ENCODE measurements around the gene FGF9. TPM values are rescaled to one million over a fixed set of nuclear protein-coding genes. Genes with fewer than 3 reads are reported as not detected.

FGF9 gene
- total and polyA plus RNA-seq, 4 donors = 0.05 to 1.7 (median 1.3) TPM

DNA sequence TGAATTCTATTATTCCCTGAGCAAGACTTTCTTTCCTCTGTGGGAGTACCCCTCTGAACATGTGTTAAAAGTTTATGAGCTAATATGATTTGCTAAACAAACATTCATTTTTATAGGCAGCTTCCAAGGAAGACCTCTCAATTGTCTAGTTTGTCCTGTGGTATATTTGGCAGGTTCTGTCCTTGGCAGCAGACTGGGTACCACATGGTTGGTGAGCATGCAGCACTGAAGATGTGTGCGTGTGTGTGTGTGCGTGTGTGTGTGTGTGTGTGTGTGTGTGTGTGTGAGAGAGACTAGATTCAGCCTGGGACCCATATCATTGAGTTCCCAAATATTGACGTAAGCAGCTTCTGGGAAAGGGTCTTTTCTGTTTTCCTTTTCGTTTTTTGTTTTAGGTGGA is 24.0 kb downstream of the FGF9 start:
- H3K27ac ChIP-seq (ENCODE audit: low read depth in 1 of 2, low read length in 1 of 2) = no peak overlapping the region
- no peaks in the 10 kb centered on the region for H3K36me3 ChIP-seq (ENCODE audit: control insufficient read depth in 4 of 4, insufficient read depth in 4 of 4, low read length in 4 of 4)
- no peak overlapping the region for H3K4me3 ChIP-seq
- TF ChIP-seq, protein P1, sequence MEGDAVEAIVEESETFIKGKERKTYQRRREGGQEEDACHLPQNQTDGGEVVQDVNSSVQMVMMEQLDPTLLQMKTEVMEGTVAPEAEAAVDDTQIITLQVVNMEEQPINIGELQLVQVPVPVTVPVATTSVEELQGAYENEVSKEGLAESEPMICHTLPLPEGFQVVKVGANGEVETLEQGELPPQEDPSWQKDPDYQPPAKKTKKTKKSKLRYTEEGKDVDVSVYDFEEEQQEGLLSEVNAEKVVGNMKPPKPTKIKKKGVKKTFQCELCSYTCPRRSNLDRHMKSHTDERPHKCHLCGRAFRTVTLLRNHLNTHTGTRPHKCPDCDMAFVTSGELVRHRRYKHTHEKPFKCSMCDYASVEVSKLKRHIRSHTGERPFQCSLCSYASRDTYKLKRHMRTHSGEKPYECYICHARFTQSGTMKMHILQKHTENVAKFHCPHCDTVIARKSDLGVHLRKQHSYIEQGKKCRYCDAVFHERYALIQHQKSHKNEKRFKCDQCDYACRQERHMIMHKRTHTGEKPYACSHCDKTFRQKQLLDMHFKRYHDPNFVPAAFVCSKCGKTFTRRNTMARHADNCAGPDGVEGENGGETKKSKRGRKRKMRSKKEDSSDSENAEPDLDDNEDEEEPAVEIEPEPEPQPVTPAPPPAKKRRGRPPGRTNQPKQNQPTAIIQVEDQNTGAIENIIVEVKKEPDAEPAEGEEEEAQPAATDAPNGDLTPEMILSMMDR (IDR thresholded peaks at IDR 0.05; ENCODE audit: control extremely low read depth, extremely low read depth) = no peak
- ATAC-seq (ENCODE audit: insufficient read depth, low FRiP score) (no peak), DNase-seq (no peak)
- WGBS, 2 donors = 76 to 88% methylated on average over 4 of the region's 4 CpGs
- H3K9me3 ChIP-seq (ENCODE audit: control insufficient read depth in 4 of 4, insufficient read depth in 3 of 4, low read length in 3 of 4) = no peaks in the 10 kb centered on the region
- H3K27me3 ChIP-seq (ENCODE audit: control insufficient read depth in 3 of 3, insufficient read depth in 3 of 3, low read length in 2 of 3) = no peaks in the 10 kb centered on the region
- H3K4me1 ChIP-seq (ENCODE audit: control insufficient read depth in 5 of 5, insufficient read depth in 5 of 5, low read length in 5 of 5) = peaks cover 3 to 25% (median 10%) of the 10 kb centered on the region in 5 donors
- H3K9ac ChIP-seq (ENCODE audit: insufficient read depth in 1 of 2, low read length in 2 of 2) = no peak overlapping the region

DNA sequence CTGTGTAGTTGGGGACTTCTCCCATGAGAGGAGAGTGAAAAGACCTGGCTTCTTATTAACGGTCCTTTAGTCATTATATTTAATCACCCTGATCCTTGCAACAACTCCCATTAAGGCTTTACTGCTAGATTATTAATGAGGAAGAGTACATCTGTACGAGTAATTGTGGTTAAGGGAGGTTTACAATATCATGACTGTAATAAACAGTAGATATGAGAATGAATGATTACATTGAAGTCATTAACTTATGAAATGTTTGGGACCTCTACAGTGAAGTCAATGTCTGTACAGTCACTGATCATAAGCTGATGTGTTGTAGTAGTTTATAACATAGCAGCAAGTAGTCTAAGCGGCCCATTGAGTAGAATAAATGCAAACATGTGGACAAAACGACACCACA is 24.7 kb downstream of the FGF9 start:
- no peaks in the 10 kb centered on the region for H3K9me3 ChIP-seq (ENCODE audit: control insufficient read depth in 4 of 4, insufficient read depth in 3 of 4, low read length in 3 of 4)
- ATAC-seq (ENCODE audit: insufficient read depth, low FRiP score) (no peak), DNase-seq (no peak)
- TF ChIP-seq, protein P1 (IDR thresholded peaks at IDR 0.05; ENCODE audit: control extremely low read depth, extremely low read depth) = no peak
- 75 to 80% methylated on average over 4 of the region's 4 CpGs for WGBS, 2 donors
- H3K27me3 ChIP-seq (ENCODE audit: control insufficient read depth in 3 of 3, insufficient read depth in 3 of 3, low read length in 2 of 3) = no peaks in the 10 kb centered on the region
- no peak overlapping the region for H3K27ac ChIP-seq (ENCODE audit: low read depth in 1 of 2, low read length in 1 of 2)
- H3K36me3 ChIP-seq (ENCODE audit: control insufficient read depth in 4 of 4, insufficient read depth in 4 of 4, low read length in 4 of 4) = no peaks in the 10 kb centered on the region
- H3K4me1 ChIP-seq (ENCODE audit: control insufficient read depth in 5 of 5, insufficient read depth in 5 of 5, low read length in 5 of 5) = peaks cover 3 to 25% (median 10%) of the 10 kb centered on the region in 5 donors
- no peak overlapping the region for H3K9ac ChIP-seq (ENCODE audit: insufficient read depth in 1 of 2, low read length in 2 of 2)
- no peak overlapping the region for H3K4me3 ChIP-seq

DNA sequence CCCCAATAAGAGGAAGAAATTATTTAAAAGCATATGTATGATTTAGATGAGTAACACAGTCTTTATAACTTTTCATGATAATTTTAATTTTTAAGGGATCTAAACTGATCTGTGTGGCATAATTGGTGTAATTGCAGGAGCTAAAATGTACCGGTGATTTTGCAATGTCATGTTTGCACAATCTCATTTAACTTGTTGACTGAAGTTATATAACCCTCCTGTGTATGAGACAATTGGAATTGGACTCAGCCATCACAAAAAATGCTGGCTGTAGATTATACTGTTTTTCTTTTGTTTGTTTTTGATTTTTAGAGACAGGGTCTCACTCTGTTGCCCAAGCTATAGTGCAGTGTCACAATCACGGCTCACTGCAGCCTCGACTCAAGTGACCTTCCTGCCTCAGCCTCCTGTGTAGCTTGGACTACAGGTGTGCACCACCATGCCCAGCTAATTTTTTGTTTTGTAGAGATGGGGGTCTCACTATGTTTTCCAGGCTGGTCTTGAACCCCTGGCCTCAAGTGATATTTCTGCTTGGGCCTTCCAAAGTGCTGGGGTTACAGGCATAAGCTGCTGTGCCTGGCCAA is 26.1 kb downstream of the FGF9 start:
- no peak for ATAC-seq (ENCODE audit: insufficient read depth, low FRiP score)
- no peaks in the 10 kb centered on the region for H3K36me3 ChIP-seq (ENCODE audit: control insufficient read depth in 4 of 4, insufficient read depth in 4 of 4, low read length in 4 of 4)

More for the DNA sequence above, 26.1 kb downstream of the FGF9 start:
- peak in 1 of 3 donors; percentile 34 for DNase-seq
- TF ChIP-seq, protein P1 (IDR thresholded peaks at IDR 0.05; ENCODE audit: control extremely low read depth, extremely low read depth) = no peak
- no peak overlapping the region for H3K27ac ChIP-seq (ENCODE audit: low read depth in 1 of 2, low read length in 1 of 2)
- no peak overlapping the region for H3K4me3 ChIP-seq
- H3K9me3 ChIP-seq (ENCODE audit: control insufficient read depth in 4 of 4, insufficient read depth in 3 of 4, low read length in 3 of 4) = no peaks in the 10 kb centered on the region
- peaks cover 3 to 13% (median 7%) of the 10 kb centered on the region in 5 donors for H3K4me1 ChIP-seq (ENCODE audit: control insufficient read depth in 5 of 5, insufficient read depth in 5 of 5, low read length in 5 of 5)
- 52 to 61% methylated on average over 3 of the region's 3 CpGs for WGBS, 2 donors
- H3K9ac ChIP-seq (ENCODE audit: insufficient read depth in 1 of 2, low read length in 2 of 2) = no peak overlapping the region
- H3K27me3 ChIP-seq (ENCODE audit: control insufficient read depth in 3 of 3, insufficient read depth in 3 of 3, low read length in 2 of 3) = no peaks in the 10 kb centered on the region
